H1 (cell line): ENCODE measurements around the gene KRT35. TPM values are rescaled to one million over a fixed set of nuclear protein-coding genes. Genes with fewer than 3 reads are reported as not detected.

Experiments
- BCL11A ChIP-seq, 2 experiments: IDR thresholded peaks; one replicate each; pipeline ENCODE4 v1.6.1; 2011; ENCODE audit warnings: low read depth in 2 of 2, low read length in 2 of 2, mild to moderate bottlenecking in 2 of 2
- CREB1 ChIP-seq: IDR thresholded peaks from 2 replicates; pipeline ENCODE4 v1.6.1; 2012; ENCODE audit warnings: inconsistent platforms
- JUND ChIP-seq: IDR thresholded peaks from 2 replicates; pipeline ENCODE4 v1.6.1; 2011; ENCODE audit warnings: mild to moderate bottlenecking, improper control_type of control experiment, low read length
- PHF8 ChIP-seq: fragments of 200-600 bp; sonication (generic); conservative IDR thresholded peaks from 2 replicates; pipeline ENCODE4 v1.7.1; 2012; ENCODE audit warnings: low read depth, mild to moderate bottlenecking, inconsistent platforms, low read length, moderate library complexity
- RBBP5 ChIP-seq: IDR thresholded peaks from 2 replicates; pipeline ENCODE4 v1.7.1; 2012; ENCODE audit warnings: low read depth, mild to moderate bottlenecking, inconsistent platforms, low read length, moderate library complexity, borderline replicate concordance
- polyA plus RNA-seq, 7 experiments: library from polyadenylated mRNA; depleted of rRNA in 3 of 7; stranded (reverse) in 5 of 7; unstranded in 2 of 7; fragments of >200 nt in 5 of 7; fragments of 200-250 nt in 2 of 7; gene quantifications; 1 replicate in 5 of 7; 2 replicates in 1 of 7; 4 replicates in 1 of 7; pipeline versions ENCODE4 v1.2.1 to v1.2.3, GENCODE V29; 2011 to 2013; ENCODE audit warnings: missing spikeins in 2 of 7, mixed read lengths in 2 of 7
- total RNA-seq: library from RNA; stranded (reverse); fragmentation: NEBNext Ultra II Directional; extraction: Animal tissue kit (Norgen Biotek cat#: 25700); gene quantifications from 2 replicates; pipeline ENCODE4 v1.2.1, GENCODE V29; 2021

The KRT35 gene
- total and polyA plus RNA-seq, 2 of the 8 experiments (the other 6 are each of a cell fraction or from before 2014, with no cell fraction given) = not detected

GRCh38 chr17:41483991-41484826 is 3.3 kb upstream of the KRT35 start (continued):
- TF ChIP-seq CREB1 = no peak
- no peak for TF ChIP-seq BCL11A (IDR thresholded peaks at IDR 0.05; ENCODE audit: low read depth in 2 of 2, low read length in 2 of 2)
- no peak for TF ChIP-seq JUND
- no peak for TF ChIP-seq PHF8
- TF ChIP-seq RBBP5 = no peak
